IPS-15b (cell line): Measurements from ENCODE around the gene DYRK4.

ENCODE experiments used
- H3K27me3 ChIP-seq: one replicate; pipeline ENCODE4 v1.6.1; 2013; ENCODE audit warnings: low read length; ENCODE audit not compliant: control insufficient read depth, insufficient read depth
- H3K36me3 ChIP-seq: one replicate; pipeline ENCODE4 v1.6.1; 2013; ENCODE audit warnings: low read length; ENCODE audit not compliant: control insufficient read depth, insufficient read depth
- H3K4me1 ChIP-seq: one replicate; pipeline ENCODE4 v1.6.1; 2013; ENCODE audit warnings: mild to moderate bottlenecking, low read length; ENCODE audit not compliant: control insufficient read depth, insufficient read depth
- H3K4me3 ChIP-seq: one replicate; pipeline ENCODE4 v1.5.1; 2013; ENCODE audit warnings: low read depth, low read length
- H3K9ac ChIP-seq: one replicate; pipeline ENCODE4 v1.6.1; 2013; ENCODE audit warnings: low read depth, mild to moderate bottlenecking, low read length
- H3K9me3 ChIP-seq: one replicate; pipeline ENCODE4 v1.6.1; 2013; ENCODE audit warnings: mild to moderate bottlenecking, low read length; ENCODE audit not compliant: control insufficient read depth, insufficient read depth

DYRK4 gene

GRCh38 chr12:4595881-4596280 is 33.9 kb downstream of the DYRK4 start:
- no peak overlapping the region for H3K9ac ChIP-seq
- H3K36me3 ChIP-seq: no peaks in the 10 kb centered on the region
- H3K4me1 ChIP-seq: no peaks in the 10 kb centered on the region
- H3K4me3 ChIP-seq: no peak overlapping the region
- H3K27me3 ChIP-seq: no peaks in the 10 kb centered on the region
- no peaks in the 10 kb centered on the region for H3K9me3 ChIP-seq

GRCh38 chr12:4603421-4603820 is 41.4 kb downstream of the DYRK4 start:
- Histone ChIP-seq H3K4me1 (peaks cover 4% of the 10 kb centered on the region), H3K4me3 (no peak overlapping the region), H3K27me3 (peaks cover 2% of the 10 kb centered on the region), H3K36me3 (no peaks in the 10 kb centered on the region), H3K9me3 (no peaks in the 10 kb centered on the region), H3K9ac (no peak overlapping the region)

GRCh38 chr12:4603946-4604345 is 41.9 kb downstream of the DYRK4 start:
- Histone ChIP-seq H3K9me3 (no peaks in the 10 kb centered on the region), H3K27me3 (peaks cover 2% of the 10 kb centered on the region), H3K4me3 (no peak overlapping the region), H3K36me3 (no peaks in the 10 kb centered on the region), H3K9ac (no peak overlapping the region), H3K4me1 (peaks cover 5% of the 10 kb centered on the region)

- peak overlapping the region; percentile 81 for H3K4me3 ChIP-seq
- H3K9me3 ChIP-seq: no peaks in the 10 kb centered on the region
- peaks cover 7% of the 10 kb centered on the region for H3K4me1 ChIP-seq
These were observed 42.7 kb downstream of the DYRK4 start for GRCh38 chr12:4604684-4605193.

GRCh38 chr12:4607056-4607455 is 45.0 kb downstream of the DYRK4 start:
- H3K9ac ChIP-seq: no peak overlapping the region
- H3K27me3 ChIP-seq: peaks cover 2% of the 10 kb centered on the region
- no peaks in the 10 kb centered on the region for H3K36me3 ChIP-seq
- no peaks in the 10 kb centered on the region for H3K9me3 ChIP-seq
- H3K4me3 ChIP-seq: no peak overlapping the region
- H3K4me1 ChIP-seq: peaks cover 14% of the 10 kb centered on the region

More at GRCh38 chr12:4604684-4605193, 42.7 kb downstream of the DYRK4 start:
- Histone ChIP-seq H3K27me3 (peaks cover 2% of the 10 kb centered on the region), H3K9ac (peak overlapping the region; percentile 73), H3K36me3 (no peaks in the 10 kb centered on the region)

GRCh38 chr12:4609071-4609470 is 47.1 kb downstream of the DYRK4 start:
- Histone ChIP-seq H3K4me3 (no peak overlapping the region), H3K9me3 (no peaks in the 10 kb centered on the region), H3K36me3 (peaks cover 4% of the 10 kb centered on the region), H3K27me3 (no peaks in the 10 kb centered on the region), H3K9ac (no peak overlapping the region), H3K4me1 (peaks cover 14% of the 10 kb centered on the region)

- H3K36me3 ChIP-seq: peaks cover 4% of the 10 kb centered on the region
- no peaks in the 10 kb centered on the region for H3K9me3 ChIP-seq
- no peaks in the 10 kb centered on the region for H3K27me3 ChIP-seq
- H3K4me3 ChIP-seq: no peak overlapping the region
- H3K9ac ChIP-seq: no peak overlapping the region
- peaks cover 11% of the 10 kb centered on the region for H3K4me1 ChIP-seq
These were observed 48.5 kb downstream of the DYRK4 start for GRCh38 chr12:4610481-4610880.

GRCh38 chr12:4615667-4616066 is 53.7 kb downstream of the DYRK4 start:
- Histone ChIP-seq H3K4me3 (no peak overlapping the region), H3K36me3 (peaks cover 4% of the 10 kb centered on the region), H3K9me3 (no peaks in the 10 kb centered on the region)

GRCh38 chr12:4621511-4621910 is 59.5 kb downstream of the DYRK4 start:
- Histone ChIP-seq H3K9ac (no peak overlapping the region), H3K36me3 (no peaks in the 10 kb centered on the region), H3K9me3 (no peaks in the 10 kb centered on the region), H3K4me3 (no peak overlapping the region), H3K4me1 (no peaks in the 10 kb centered on the region), H3K27me3 (no peaks in the 10 kb centered on the region)

More at GRCh38 chr12:4615667-4616066, 53.7 kb downstream of the DYRK4 start:
- Histone ChIP-seq H3K4me1 (no peaks in the 10 kb centered on the region), H3K9ac (no peak overlapping the region), H3K27me3 (no peaks in the 10 kb centered on the region)

- H3K9me3 ChIP-seq: no peaks in the 10 kb centered on the region
- H3K9ac ChIP-seq: no peak overlapping the region
- no peaks in the 10 kb centered on the region for H3K36me3 ChIP-seq
- H3K4me1 ChIP-seq: peaks cover 19% of the 10 kb centered on the region
- H3K4me3 ChIP-seq: no peak overlapping the region
- H3K27me3 ChIP-seq: no peaks in the 10 kb centered on the region
These were observed 64.5 kb downstream of the DYRK4 start for GRCh38 chr12:4626543-4626942.

GRCh38 chr12:4628406-4628805 is 66.4 kb downstream of the DYRK4 start:
- Histone ChIP-seq H3K36me3 (no peaks in the 10 kb centered on the region), H3K27me3 (no peaks in the 10 kb centered on the region), H3K4me3 (no peak overlapping the region), H3K9me3 (no peaks in the 10 kb centered on the region), H3K9ac (no peak overlapping the region), H3K4me1 (peaks cover 19% of the 10 kb centered on the region)

- H3K9me3 ChIP-seq: no peaks in the 10 kb centered on the region
- H3K9ac ChIP-seq: peak overlapping the region; percentile 19
- no peak overlapping the region for H3K4me3 ChIP-seq
- peaks cover 19% of the 10 kb centered on the region for H3K4me1 ChIP-seq
- no peaks in the 10 kb centered on the region for H3K27me3 ChIP-seq
- H3K36me3 ChIP-seq: no peaks in the 10 kb centered on the region
These were observed 68.3 kb downstream of the DYRK4 start for GRCh38 chr12:4630262-4630661.
